Suprapubic skin (tissue), 4 donors: ENCODE data around the gene TMF1. TPM values are rescaled to one million over a fixed set of nuclear protein-coding genes. Genes with fewer than 3 reads are reported as not detected.

Experiments used
- DNase-seq, 2 donors: peaks; one replicate each; pipeline ENCODE4 v3.0.0-alpha.2; 2019; ENCODE audit warnings: low spot score in 2 of 2
- H3K27ac ChIP-seq: fragments of 200-600 bp; sonication (generic); one replicate; pipeline ENCODE4 v1.5.1; 2019
- H3K27me3 ChIP-seq: fragments of 200-600 bp; sonication (generic); one replicate; pipeline ENCODE4 v1.5.1; 2019
- H3K36me3 ChIP-seq: fragments of 200-600 bp; sonication (generic); one replicate; pipeline ENCODE4 v1.5.1; 2019
- H3K4me1 ChIP-seq: fragments of 200-600 bp; sonication (generic); one replicate; pipeline ENCODE4 v1.5.1; 2019
- H3K4me3 ChIP-seq: fragments of 200-600 bp; sonication (generic); one replicate; pipeline ENCODE4 v1.5.1; 2019; ENCODE audit warnings: mild to moderate bottlenecking
- H3K9me3 ChIP-seq: fragments of 200-600 bp; sonication (generic); one replicate; pipeline ENCODE4 v1.5.1; 2019
- CTCF ChIP-seq, 2 donors: fragments of 200-600 bp in 1 of 2; fragments of 450-650 bp in 1 of 2; sonication (generic) in 1 of 2; IDR thresholded peaks; one replicate each; pipeline ENCODE4 v1.5.1; 2016 to 2019; ENCODE audit warnings: antibody characterized with exemption in 2 of 2, mild to moderate bottlenecking in 1 of 2, moderate library complexity in 1 of 2
- EP300 ChIP-seq: sonication (generic); formaldehyde crosslinking; IDR thresholded peaks from one replicate; pipeline ENCODE4 v1.6.1; 2017; ENCODE audit warnings: antibody characterized with exemption
- POLR2A ChIP-seq, 2 donors: fragments of 450-650 bp; IDR thresholded peaks; one replicate each; pipeline ENCODE4 v1.6.1; 2017; ENCODE audit warnings: antibody characterized with exemption in 2 of 2, mild to moderate bottlenecking in 2 of 2, moderate library complexity in 2 of 2
- POLR2AphosphoS5 ChIP-seq, 3 donors: sonication (generic); formaldehyde crosslinking; IDR thresholded peaks; one replicate each; pipeline ENCODE4 v1.6.1; 2017; ENCODE audit warnings: antibody characterized with exemption in 3 of 3
- WGBS: methylation state at CpG from one replicate; pipeline ENCODE4 v1.1.5; 2018; 5-methylcytosine and 5-hydroxymethylcytosine counted together
- total RNA-seq, 4 donors: library from RNA; depleted of rRNA; stranded (reverse); fragments of >200 nt; gene quantifications; one replicate each; pipeline ENCODE4 v1.1.0, GENCODE V29; 2016

TMF1 gene
- total RNA-seq, 4 donors from 2014 or later = 19.2 to 46.3 (median 27.8) TPM

- Histone ChIP-seq H3K36me3 (no peaks in the 10 kb centered on the region), H3K27me3 (no peaks in the 10 kb centered on the region), H3K9me3 (no peaks in the 10 kb centered on the region), H3K27ac (peak overlapping the region; percentile 77), H3K4me1 (peaks cover 75% of the 10 kb centered on the region), H3K4me3 (no peak overlapping the region)
- WGBS = 61% methylated on average over 8 of the region's 8 CpGs
- TF ChIP-seq POLR2A (IDR thresholded peaks at IDR 0.05) (no peak), POLR2AphosphoS5 (IDR thresholded peaks at IDR 0.05) (no peak), EP300 (no peak), CTCF (IDR thresholded peaks at IDR 0.05) (no peak)
- no peak for DNase-seq
These were observed 42.5 kb upstream of the TMF1 start for GRCh38 chr3:69094467-69095205.

- TF ChIP-seq EP300 = no peak
- TF ChIP-seq POLR2A (IDR thresholded peaks at IDR 0.05) = no peak
- no peak for TF ChIP-seq POLR2AphosphoS5 (IDR thresholded peaks at IDR 0.05)
- no peak for TF ChIP-seq CTCF (IDR thresholded peaks at IDR 0.05)
- Histone ChIP-seq H3K27ac (peak overlapping the region; percentile 62), H3K27me3 (no peaks in the 10 kb centered on the region), H3K9me3 (no peaks in the 10 kb centered on the region), H3K4me3 (peak overlapping the region; percentile 4), H3K4me1 (peaks cover 100% of the 10 kb centered on the region), H3K36me3 (no peaks in the 10 kb centered on the region)
- DNase-seq = no peak
- 31% methylated on average over 4 of the region's 4 CpGs for WGBS
These were observed 39.9 kb upstream of the TMF1 start for GRCh38 chr3:69092030-69092516.

GRCh38 chr3:69091389-69092029, 39.4 kb upstream of the TMF1 start:
- Histone ChIP-seq H3K27me3 (no peaks in the 10 kb centered on the region), H3K9me3 (no peaks in the 10 kb centered on the region), H3K36me3 (no peaks in the 10 kb centered on the region), H3K4me1 (peaks cover 100% of the 10 kb centered on the region), H3K27ac (peak overlapping the region; percentile 62), H3K4me3 (peak overlapping the region; percentile 4)
- 59% methylated on average over 5 of the region's 5 CpGs for WGBS
- TF ChIP-seq POLR2A (IDR thresholded peaks at IDR 0.05) (no peak), EP300 (no peak), POLR2AphosphoS5 (IDR thresholded peaks at IDR 0.05) (no peak), CTCF (IDR thresholded peaks at IDR 0.05) (no peak)
- no peak for DNase-seq

- TF ChIP-seq EP300 (no peak), CTCF (IDR thresholded peaks at IDR 0.05) (no peak), POLR2AphosphoS5 (IDR thresholded peaks at IDR 0.05) (no peak), POLR2A (IDR thresholded peaks at IDR 0.05) (no peak)
- H3K27ac ChIP-seq = peak overlapping the region; percentile 62
- H3K27me3 ChIP-seq = no peaks in the 10 kb centered on the region
- no peaks in the 10 kb centered on the region for H3K9me3 ChIP-seq
- WGBS = 34% methylated on average over 3 of the region's 3 CpGs
- H3K4me3 ChIP-seq = no peak overlapping the region
- no peaks in the 10 kb centered on the region for H3K36me3 ChIP-seq
- H3K4me1 ChIP-seq = peaks cover 89% of the 10 kb centered on the region
- no peak for DNase-seq
These were observed 37.9 kb upstream of the TMF1 start for GRCh38 chr3:69090021-69090420.

GRCh38 chr3:69088063-69088462, 35.9 kb upstream of the TMF1 start:
- Histone ChIP-seq H3K4me1 (peaks cover 86% of the 10 kb centered on the region), H3K4me3 (peak overlapping the region; percentile 93), H3K9me3 (no peaks in the 10 kb centered on the region), H3K27ac (peak overlapping the region; percentile 96), H3K36me3 (no peaks in the 10 kb centered on the region), H3K27me3 (no peaks in the 10 kb centered on the region)
- no peak for DNase-seq
- WGBS = 13% methylated on average over 2 of the region's 2 CpGs
- no peak for TF ChIP-seq POLR2AphosphoS5 (IDR thresholded peaks at IDR 0.05)
- TF ChIP-seq CTCF (IDR thresholded peaks at IDR 0.05) = no peak
- no peak for TF ChIP-seq POLR2A (IDR thresholded peaks at IDR 0.05)
- no peak for TF ChIP-seq EP300
